C1 segment of cervical spinal cord (tissue), 14 donors: ENCODE measurements around the gene KHDRBS2.
A peak's percentile ranks its signal among the peaks of the same experiment; 100 is the strongest.

ENCODE experiments used
- DNase-seq, 14 donors: peaks; one replicate each; lab custom pipeline; 2025; lab: John Stamatoyannopoulos, UW

KHDRBS2 gene

DNA sequence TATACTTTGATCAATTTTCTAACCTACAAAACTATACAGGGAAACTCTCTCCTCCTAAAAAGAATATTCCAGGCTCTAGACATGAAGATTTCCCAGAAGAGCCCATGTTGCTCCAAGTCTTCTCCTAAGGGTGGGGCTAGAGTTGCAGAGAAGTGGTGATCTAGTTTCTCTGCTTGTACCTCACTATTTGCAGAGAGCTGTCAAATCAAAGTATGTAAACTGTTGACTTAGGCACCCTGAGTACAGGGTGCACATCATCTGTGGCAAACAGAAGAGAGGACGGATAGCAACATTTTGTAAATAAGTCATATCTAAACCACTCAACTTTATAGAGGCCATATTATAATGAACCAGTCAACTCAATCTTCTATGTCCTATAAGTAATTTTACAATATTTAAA, 250.1 kb downstream of the KHDRBS2 start:
- no peak for DNase-seq

DNA sequence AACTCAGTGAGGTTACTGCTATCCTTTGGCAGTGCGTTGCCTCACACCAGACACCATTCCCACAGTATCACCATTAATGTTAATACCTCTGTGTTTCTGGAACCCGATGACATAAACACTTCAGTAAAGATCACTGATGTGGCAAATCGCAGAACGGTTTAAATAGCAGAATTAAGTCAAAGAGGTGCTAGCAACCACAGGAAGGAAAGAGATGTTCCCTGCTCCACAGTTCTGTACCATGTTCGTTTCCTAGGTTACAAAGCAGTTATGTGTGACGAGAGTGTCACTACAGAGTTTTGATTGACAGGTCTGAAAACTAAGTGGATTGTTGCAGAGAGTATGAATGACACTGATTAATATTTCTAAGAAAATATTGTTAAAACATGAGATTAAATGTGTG, 272.3 kb downstream of the KHDRBS2 start:
- no peak for DNase-seq

DNA sequence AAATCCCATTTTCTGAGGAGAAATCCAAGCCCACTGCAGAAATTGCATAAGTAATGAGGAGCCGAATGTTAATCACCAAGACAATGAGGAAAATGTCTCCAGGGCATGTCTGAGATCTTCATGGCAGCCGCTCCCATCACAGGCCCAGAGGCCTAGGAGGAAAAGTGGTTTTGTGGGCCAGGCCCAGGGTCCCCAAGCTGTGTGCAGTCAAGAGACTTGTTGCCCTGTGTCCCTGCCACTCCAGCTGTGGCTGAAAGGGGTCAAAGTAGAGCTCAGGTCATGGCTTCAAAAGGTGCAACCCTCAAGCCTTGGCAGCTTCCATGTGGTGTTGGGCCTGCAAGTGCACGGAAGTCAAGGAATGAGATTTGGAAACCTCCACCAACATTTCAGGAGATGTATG, 276.6 kb downstream of the KHDRBS2 start:
- DNase-seq: no peak

DNA sequence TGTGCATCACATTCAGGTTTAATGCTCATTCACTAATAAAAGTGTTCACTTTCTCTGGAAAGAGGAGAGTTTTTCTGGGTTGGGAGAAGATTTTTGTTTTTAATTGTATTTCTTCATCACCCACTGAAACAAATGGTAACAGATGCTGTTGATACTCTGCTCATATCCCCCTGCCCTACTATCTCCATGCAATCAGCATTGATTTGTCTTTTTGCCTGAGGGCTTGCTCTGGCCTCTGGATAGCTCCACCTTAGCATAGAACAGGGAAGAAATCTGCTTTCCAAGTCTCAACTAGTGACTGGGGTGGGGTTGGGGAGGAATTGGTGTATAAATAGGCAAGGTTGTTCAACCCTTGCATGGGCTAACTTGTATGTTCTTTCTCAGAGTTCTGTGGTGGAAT, 296.4 kb downstream of the KHDRBS2 start:
- DNase-seq: no peak

DNA sequence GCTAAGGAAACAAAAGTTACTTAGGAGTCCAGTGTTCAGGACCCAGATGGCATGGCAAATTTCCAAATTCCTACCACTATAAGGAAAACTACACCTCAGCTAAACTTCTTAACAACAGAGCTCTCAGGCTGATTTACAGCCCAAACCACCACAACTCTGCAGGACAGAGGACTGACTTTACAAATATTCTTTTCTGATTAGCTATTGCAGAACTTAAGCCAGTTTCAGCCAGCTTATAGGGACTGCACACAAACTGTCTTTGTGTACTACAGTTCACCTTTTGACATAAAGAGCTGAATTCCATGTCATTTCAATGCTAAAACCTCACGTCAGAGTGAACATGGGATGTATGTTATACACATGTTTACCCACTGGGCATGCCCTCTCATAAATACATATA, 305.4 kb downstream of the KHDRBS2 start:
- DNase-seq: no peak

DNA sequence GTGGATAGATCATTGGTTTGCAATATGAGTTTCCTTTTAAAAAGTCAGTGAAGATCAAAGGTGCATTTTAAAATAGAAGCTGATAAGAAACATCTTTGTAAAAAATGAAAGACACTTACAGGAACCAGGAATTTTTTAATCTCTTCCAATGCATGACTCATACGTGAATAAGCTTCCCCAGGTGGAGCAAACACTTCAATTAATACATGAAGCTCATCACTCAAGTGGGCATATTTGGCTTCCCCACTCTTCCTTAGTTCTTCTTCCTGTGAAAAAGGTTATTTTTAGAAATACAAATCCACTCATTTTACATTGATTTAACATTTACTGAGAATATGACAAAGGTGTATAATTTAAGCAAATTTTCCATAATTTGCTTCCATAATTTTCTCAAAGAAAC, 308.1 kb downstream of the KHDRBS2 start:
- no peak for DNase-seq

DNA sequence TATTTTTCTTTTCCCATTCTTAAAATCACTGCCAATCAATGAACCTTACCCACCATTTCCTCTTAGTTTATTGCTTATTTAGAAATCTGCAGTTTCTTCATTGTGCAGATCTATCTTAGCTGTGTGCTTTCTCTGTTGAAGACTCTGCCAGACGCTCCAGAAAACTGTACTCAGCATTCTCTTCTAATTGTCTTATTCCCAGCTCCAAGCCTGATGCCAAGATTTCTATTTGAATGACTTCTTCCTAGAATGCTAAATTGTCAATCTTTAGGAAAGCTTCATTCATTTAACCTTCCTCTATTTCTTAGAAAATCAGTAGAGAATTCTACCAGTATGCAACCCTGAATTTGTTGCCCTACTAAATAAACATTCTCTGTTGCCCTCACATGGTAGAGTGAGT, 308.9 kb downstream of the KHDRBS2 start:
- no peak for DNase-seq

DNA sequence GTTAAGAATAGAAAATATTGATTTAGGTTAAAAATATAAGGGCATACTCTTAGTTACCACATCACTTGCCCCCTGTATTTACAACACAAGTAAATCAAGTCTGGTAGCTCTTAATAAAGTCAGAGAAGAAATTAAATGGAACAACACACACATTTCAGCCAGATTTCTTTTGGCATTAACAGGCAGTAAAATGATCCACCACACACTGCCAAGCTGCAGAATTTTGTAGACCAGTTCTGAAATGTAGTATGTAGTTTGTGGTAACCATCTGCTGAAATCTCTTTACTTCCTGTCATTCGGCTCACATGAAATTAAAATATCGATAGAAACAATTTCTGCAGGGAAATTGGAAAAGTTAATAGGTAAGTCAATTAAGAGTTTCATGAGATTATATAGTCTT, 326.8 kb downstream of the KHDRBS2 start:
- DNase-seq: no peak

DNA sequence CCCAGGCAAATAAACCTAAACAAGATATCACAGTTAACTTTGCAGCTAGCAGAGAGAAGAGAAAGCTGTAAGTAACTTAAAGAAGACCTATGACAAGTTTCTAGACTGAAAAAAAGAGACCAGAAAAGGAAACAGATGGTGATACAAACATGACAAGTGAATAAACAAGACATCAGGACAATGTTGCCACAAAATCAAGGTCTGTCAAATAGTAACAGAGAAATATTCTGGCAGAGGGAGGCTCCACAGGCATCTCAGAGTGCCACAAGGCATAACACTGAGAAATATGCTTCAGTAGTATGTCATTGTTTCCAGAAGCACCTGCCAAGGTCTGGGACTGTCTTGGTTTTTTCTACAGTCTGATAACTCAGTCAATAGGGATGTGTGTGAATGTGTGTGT, 332.2 kb downstream of the KHDRBS2 start:
- DNase-seq: peak in 1 of 14 donors; percentile 4

DNA sequence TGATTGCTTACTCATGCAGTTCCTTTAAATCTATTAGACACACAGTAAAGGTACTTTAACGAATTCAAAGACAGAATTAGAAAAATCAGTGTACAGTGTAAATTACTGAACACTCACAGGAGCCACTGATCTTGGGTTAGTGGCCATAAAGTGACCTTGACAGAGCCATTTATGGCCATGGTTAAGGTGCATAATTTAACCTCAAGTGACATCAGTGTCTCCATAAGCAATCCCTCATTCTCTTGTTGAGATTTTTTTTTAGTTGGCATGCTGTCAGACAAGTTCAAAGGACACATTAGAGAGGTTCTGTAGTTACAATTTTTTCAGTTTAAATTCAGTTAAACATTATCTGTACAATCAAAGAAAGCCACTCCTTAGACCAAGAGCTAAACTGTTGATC, 334.4 kb downstream of the KHDRBS2 start:
- no peak for DNase-seq

DNA sequence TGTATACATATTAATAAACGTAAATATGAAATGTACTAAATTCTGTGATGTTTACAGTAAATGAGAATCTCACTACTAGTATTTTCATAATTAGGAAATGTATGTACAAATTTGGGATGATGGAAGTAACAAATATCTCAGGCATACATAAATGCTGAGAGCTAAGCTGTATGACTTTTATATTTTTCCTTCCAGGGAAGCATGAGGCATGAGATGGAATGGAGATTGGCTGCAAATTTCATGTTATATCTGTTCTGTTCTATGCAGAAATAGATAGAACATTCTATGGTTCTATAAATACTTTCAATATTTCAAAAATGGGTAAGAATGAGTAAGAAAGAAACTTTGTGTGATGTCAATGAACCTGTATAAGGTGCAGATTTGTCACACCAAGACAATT, 335.2 kb downstream of the KHDRBS2 start:
- no peak for DNase-seq

DNA sequence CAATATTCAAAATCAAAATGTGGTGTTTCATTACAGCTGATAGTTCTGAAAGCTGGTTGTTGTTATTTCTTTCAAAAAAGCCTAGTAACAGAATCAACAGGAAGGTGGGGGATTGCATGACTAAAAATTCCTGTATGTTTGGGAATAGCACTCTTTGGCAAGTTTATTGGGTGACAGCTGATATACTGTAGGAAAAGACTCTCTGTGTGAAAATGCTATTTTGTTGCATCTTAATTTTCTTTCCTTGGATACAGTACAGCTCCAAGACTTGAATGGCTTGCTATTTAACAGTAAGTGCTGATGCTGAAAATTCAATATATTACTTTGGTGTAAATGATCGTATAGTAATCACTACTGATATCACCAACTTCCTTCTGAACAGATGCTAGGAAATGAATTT, 336.1 kb downstream of the KHDRBS2 start:
- DNase-seq: no peak

DNA sequence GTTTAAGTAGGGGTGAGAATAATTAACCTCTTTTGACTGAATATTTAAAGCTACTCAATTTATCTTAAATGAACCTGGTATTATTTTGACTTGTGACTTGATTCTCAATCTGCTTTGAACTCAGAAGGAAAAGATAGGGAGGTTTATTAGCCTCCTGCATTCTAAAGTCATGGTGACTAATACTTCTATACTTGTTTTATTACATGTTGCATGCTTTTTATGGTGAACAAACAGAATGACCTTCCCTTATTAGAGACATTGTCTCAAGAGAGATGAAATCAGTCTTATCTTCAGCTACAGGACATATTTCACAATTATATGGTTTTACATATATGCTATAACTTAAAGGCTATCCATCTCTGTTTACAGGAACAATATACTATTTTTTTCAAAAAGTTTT, 336.9 kb downstream of the KHDRBS2 start:
- no peak for DNase-seq

DNA sequence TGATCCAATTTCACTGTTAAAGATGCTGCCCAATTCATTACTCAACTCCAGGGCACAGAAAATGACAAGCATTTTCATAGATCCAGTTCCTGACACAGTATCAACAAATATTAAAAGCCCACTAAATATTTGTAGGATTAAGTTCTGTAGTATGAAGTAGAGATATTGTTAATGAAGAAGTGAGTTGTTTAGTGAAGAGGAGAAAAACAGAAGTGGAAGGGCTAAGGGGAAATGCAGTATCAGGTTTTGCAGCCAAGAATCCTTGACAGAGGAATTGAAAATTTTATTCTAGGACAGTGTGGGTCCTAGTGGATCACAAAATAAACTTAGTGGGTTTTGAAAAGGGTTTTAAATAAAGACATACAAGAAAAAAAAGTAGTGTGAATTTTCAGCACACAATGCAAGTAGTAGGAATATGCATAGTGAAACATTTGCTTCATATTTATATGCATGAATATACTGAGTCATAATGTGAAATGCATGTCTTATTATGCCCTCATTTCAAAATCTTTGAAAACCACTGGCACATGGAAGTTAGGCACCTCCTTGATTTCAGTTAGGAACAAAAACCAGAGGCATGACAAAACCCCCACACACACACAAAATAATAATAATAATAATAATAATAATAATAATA, 338.6 kb downstream of the KHDRBS2 start:
- DNase-seq: no peak

DNA sequence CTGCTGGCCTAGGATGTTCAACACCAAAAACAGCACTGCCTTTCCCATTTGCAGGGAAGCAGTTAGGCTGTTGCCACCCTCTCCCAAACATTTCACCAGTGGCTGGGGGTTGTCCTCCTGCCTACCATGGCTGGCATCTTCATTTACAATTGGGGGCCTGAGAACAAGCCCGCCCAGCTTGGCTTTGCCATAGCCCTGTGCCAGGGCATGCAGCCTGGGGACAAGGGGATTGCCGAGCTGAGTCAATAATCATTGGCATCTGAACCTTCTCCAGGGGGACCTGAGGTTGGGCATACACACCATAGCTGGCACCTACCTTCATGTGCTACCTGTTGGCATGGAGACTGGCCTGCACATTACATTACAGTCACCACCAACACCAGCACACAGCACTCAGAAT, 345.1 kb downstream of the KHDRBS2 start:
- no peak for DNase-seq

DNA sequence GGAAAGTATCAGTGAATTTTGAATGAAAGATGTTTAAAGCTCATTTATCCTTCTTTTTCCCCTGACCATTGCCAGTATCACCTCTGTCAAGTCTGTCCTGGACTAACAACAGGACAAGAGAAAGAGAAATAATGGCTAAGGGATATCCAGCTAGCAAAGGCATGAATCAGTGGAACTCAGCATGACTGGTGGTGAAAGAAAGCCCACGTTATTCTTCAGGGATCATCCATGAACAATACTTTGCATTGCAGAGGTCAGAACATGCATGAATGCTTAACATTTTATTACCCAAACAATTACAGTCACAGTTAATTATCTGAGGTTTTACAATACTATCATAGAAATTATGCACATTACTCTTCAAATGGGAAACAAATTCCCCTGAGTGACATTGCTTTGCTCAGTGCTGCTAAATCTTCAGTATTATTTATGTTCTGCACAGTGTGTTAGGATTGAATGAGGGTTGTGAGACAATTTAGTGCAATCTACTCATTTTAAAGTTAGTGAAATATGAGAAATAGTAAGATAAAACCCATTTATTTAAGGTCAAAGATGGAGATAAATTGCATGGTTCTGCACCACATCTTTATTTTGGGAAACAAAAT, 350.7 kb downstream of the KHDRBS2 start:
- DNase-seq: no peak

DNA sequence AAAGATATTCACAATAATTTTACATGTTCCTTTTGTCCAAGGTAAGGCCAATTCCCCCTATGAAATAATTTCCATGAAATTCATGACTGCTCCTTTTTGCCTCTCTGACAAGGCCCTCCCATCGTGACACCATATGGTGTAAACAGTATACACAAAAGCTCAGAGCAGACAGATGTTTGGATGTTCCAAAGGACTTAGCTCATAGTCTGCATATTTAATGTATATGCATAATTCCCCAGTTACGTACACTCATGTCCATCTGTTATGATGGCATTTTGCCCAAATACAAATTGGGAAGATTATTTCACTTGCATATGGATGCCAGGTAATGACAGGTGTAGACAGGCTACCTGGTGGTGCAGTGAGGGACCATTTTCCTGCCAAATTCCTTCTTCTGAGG, 376.5 kb downstream of the KHDRBS2 start:
- peak in 1 of 14 donors; percentile 64 for DNase-seq

DNA sequence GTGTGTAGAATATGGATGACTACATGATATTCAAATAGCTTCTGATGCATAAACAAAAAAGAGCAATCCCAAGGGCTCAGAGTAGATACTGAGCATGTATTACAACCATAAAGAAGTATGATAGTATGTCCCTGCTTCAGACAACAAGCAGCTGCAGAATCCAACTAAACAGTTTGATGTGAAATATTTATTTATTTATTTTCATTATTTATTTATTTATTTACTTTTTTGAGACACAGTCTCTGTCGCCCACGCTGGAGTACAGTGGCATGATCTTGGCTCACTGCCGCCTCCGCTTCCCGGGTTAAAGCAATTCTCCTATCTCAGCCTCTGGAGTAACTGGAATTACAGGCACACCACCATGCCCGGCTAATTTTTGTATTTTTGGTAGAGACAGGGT, 384.3 kb downstream of the KHDRBS2 start:
- no peak for DNase-seq

DNA sequence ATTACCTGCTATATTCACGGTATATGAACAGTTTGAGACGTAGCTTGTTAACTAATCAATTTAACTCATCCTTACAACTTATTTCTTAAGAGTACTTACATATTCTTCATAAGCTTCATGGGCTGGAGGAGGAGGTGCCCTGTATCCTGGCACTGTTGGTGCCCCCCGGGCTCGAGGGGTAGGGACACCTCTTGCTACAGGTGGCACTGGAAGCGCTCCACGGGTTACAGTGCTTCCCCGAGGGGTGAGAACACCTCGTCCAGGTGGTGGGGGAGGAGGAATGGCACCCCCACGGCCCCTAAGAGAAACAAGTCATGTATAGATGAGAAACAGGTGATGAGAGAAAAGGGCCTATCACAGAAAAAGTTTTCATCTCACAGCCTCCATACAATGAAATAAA, 391.5 kb downstream of the KHDRBS2 start:
- DNase-seq: no peak

DNA sequence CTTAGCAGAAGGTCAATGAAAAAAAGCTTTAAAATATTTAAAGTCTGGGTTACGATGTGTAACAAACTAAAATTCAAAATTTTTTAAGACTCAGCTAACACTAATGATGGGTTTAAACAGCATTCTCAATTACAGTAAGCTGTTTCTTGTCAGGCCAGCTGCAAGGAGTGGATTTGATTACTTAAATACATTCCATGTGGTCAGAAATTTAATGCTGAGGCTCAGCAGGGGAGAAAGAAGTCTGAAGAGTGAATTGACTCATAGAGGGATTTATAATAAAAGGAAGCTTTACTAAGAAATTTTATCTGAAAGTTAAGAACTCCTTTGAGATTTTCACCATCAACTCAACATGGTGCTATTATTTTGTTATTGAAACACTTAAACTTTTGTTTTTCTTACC, 398.6 kb downstream of the KHDRBS2 start:
- DNase-seq: no peak

DNA sequence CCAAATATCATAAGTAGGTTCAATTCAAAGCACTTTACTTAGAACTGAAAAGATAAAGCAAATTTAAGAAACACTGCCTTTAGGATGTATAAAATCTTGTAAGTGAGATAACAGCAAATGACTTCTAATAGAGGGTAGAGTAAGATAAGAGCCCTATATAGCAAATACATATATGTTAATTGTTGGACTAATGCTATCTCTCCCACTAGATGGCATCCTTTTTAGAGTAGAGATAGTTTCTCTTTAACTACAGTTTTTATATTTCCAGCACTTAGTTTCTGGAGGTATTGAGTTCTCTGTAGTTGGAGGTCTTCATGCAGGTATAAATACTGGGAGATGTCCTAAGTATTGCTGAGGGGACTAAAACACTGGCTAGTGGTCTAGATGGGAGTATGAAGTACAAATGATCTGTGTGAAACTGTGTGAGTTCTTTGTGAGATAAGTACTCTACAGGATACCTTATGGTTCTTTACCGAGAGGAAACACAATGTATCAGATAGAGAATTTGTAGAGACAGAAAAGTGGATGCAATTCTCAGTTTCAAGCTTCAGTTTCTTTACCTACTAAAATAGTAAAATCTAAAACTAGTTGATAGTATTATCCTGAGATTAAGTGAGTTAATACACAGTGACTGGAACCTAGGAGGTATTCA, 399.3 kb downstream of the KHDRBS2 start:
- no peak for DNase-seq

DNA sequence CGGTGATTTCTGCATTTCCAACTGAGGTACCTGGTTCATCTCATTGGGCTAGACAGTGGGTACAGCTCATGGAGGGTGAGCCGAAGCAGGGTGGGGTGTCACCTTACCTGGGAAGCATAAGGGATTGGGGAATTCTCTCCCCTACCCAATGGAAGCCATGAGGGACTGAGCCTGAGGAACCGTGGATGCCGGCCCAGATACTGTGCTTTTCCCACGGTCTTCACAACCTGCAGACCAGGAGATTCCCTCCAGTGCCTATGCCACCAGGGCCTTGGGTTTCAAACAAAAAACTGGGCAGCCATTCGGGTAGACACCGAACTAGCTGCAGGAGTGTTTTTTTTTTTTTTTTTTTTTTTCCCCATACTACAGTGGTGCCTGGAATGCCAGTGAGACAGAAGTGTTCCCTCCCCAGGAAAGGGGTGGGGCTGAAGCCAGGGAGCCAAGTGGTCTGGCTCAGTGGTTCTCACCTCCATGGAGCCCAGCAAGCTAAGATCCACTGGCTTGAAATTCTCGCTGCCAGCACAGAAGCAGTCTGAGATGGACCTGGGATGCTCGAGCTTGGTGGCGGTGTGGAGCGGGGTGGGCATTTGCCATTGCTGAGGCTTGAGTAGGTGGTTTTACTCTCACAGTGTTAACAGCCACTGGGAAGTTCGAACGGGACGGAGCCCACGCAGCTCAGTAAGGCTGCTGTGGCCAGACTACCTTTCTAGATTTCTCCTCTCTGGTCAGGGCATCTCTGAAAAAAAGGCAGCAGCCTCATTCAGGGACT, 416.2 kb downstream of the KHDRBS2 start:
- DNase-seq: no peak
